GM12874 (cell line): ENCODE measurements around the gene CELF4.

ENCODE experiments used
- TF ChIP-seq, protein P1 (sequence below): IDR thresholded peaks from 2 replicates; pipeline ENCODE4 v1.5.1; 2011; ENCODE audit warnings: low read depth, mild to moderate bottlenecking, control low read depth, low read length, moderate library complexity; ENCODE audit not compliant: insufficient read depth

Gene CELF4

DNA sequence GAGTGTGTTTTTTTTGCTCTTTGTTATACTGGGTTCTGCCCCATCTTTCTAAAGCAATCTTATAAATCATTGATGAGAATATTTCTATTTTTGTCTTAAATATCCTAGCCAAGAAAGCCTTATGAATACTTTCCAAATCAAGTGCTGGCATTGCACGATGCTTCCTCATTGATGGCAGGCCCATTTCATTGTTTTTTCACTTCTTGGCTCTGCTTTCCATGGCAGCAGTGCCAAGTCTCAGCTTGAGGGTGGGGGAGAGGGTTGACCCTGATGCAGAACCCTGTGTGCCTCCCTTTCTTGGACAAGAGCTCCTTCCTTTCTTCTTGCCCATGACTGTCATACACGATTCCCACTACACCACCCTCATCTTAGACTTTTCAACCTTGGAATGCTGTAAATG, 16.7 kb upstream of the CELF4 start:
- TF ChIP-seq, protein P1, sequence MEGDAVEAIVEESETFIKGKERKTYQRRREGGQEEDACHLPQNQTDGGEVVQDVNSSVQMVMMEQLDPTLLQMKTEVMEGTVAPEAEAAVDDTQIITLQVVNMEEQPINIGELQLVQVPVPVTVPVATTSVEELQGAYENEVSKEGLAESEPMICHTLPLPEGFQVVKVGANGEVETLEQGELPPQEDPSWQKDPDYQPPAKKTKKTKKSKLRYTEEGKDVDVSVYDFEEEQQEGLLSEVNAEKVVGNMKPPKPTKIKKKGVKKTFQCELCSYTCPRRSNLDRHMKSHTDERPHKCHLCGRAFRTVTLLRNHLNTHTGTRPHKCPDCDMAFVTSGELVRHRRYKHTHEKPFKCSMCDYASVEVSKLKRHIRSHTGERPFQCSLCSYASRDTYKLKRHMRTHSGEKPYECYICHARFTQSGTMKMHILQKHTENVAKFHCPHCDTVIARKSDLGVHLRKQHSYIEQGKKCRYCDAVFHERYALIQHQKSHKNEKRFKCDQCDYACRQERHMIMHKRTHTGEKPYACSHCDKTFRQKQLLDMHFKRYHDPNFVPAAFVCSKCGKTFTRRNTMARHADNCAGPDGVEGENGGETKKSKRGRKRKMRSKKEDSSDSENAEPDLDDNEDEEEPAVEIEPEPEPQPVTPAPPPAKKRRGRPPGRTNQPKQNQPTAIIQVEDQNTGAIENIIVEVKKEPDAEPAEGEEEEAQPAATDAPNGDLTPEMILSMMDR, result no peak

DNA sequence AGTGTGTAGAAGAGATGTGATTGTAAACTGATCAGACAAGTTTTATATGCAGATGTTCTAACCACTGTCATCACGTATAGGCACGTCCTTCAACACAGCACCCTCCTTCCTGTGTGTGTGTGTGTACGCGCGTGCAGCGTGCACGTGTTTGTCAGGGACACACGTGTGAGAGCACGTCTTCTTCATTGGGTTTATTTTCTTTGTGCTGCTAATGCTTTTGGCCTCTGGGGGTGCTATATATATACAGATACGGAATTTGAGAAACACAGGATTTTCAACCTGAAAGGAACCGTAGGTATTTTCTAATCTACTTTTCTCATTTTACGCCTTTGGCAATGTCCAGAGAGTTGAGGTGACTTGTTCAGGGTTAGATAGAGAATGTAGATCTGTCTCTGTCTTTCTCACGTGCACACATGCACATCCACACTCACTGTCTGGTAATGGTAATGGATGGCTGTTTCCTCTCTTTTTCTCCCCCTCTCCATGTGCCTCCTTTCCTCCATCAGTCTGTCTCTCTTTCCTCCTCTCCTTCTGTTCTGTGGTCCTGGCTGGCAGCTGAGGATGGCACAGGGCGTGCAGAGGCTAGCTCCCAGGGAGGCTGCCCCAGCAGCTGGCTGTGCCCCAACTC, 13.4 kb upstream of the CELF4 start:
- TF ChIP-seq, protein P1, result peak; percentile 24; the same call in 1 of the 2 replicates

DNA sequence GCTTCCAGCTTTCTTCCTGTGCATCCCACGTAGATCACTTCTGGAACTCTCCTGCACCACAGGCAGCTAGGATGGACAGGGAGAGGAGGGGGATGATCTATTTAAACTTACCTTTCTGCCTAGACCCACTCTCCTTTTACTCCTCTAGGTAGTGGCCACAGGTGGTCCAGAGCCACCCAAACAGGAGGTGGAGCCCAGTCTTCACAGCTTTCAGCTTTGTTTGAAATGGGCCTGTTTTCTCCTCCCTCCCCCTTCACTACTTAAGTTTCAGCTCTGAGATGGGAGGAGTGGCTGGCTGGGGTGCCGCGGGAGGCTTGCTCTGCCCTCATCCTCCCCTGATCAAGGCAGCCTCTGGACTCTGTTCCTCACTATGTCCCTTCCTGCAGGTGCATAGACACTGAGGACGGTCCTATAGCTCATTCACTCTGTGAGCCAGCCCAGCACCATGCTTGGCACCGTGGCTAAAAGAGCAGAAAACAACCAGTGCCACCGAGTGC, 12.6 kb upstream of the CELF4 start:
- TF ChIP-seq, protein P1, result no peak

- TF ChIP-seq, protein P1, result no peak
Measured at GRCh38 chr18:37577051-37577611, 11.5 kb upstream of the CELF4 start.

DNA sequence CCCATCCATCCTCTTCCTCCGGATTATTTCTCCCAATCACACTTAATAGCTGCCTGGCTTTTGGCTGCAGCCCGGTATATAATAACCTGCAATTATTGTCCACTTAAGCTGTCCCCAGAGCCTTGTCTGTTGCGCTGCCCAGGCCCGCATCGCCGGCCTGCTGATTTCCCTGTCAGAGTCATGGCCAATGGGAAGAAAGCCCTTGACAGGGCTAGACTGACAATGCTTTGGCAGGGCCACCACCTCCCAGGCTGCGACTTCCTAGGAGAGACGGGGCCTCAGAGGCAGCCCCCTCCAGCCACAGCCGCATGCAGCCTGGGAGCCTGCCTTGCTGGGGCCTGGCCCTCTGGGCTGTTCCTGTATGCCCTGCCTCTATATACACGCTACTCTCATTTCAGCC, 10.0 kb upstream of the CELF4 start:
- TF ChIP-seq, protein P1, result no peak

DNA sequence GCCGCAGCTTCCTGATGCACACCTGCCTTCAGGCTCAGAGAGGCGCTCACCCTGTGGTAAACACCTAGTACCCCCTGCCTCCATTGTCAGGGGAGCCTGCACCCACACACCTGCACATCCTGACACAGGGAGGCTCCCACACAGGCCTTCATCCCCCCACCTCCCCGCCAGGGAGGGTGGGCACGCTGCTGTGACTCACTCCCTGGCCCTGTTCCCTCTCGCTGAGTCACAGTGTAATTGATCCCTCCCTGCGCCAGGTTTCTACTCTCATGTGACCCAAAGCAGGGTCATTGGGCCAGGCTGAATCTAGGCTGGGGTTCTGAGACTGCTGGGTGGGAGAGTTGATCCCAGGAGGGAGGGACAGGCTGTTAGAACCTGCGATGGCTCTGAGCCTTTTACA, 8.5 kb upstream of the CELF4 start:
- TF ChIP-seq, protein P1, result no peak

DNA sequence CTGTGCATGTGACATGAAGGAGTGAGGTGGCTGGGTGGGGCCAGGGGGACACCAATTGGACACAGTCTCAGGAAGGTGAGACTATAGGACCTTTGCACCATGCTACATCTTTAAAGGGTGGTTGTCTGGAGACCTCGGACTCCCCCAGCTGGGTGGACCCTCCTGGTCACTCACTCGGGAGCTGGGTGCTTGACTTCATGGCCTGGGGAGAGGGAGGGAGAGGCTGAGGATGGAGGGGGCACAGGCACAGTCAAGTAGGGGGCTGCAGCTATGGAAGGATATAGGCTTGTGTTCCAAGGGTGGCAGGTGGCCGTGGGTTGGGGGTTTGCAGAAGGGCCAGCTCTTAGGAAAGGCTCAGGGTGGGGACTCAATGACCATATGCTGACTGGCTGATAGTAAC, 7.1 kb upstream of the CELF4 start:
- TF ChIP-seq, protein P1, result no peak
